PC-9 (cell line): ENCODE results near the gene RPS15. TPM values are rescaled to one million over a fixed set of nuclear protein-coding genes. Genes with fewer than 3 reads are reported as not detected.

Source experiments
- BruUV-seq: library from RNA; stranded (reverse); fragments of 400-500 nt; replicated peaks from 2 replicates; lab custom pipeline; 2021; lab: Mats Ljungman, UMichigan
- CTCF ChIA-PET: fragments of 300-600 bp; sonication (Branson Sonifier 250); formaldehyde crosslinking; loops from one replicate; lab custom pipeline; 2022; ENCODE audit warnings: antibody characterized with exemption; lab: Charles Lee
- POLR2A ChIA-PET: fragments of 300-600 bp; sonication (Branson Sonifier 250); formaldehyde crosslinking; loops from one replicate; lab custom pipeline; 2022; ENCODE audit warnings: antibody characterized with exemption; ENCODE audit not compliant: unreplicated experiment; lab: Charles Lee
- DNase-seq, 2 experiments: peaks; one replicate each; pipeline versions ENCODE4 v3.0.0 to v3.0.0-alpha.2; 2015 to 2022; ENCODE audit warnings: mixed read lengths in 1 of 2
- H2AFZ ChIP-seq: fragments of 200-600 bp; sonication (generic); 2 replicates; pipeline ENCODE4 v1.8.1; 2017; ENCODE audit warnings: antibody characterized with exemption
- H3F3A ChIP-seq: fragments of 200-600 bp; sonication (generic); 2 replicates; pipeline ENCODE4 v1.8.1; 2017; ENCODE audit warnings: antibody characterized with exemption, mild to moderate bottlenecking, low read depth; ENCODE audit not compliant: insufficient read depth
- H3K27ac ChIP-seq: fragments of 200-600 bp; sonication (generic); 2 replicates; pipeline ENCODE4 v1.6.1; 2016; ENCODE audit warnings: mixed run types
- H3K27me3 ChIP-seq: fragments of 200-600 bp; sonication (generic); 2 replicates; pipeline ENCODE4 v1.6.1; 2016; ENCODE audit warnings: low read depth, mixed run types; ENCODE audit not compliant: insufficient read depth
- H3K36me3 ChIP-seq: fragments of 200-600 bp; sonication (generic); 2 replicates; pipeline ENCODE4 v1.6.1; 2016; ENCODE audit warnings: low read depth, mixed run types
- H3K4me1 ChIP-seq: fragments of 200-600 bp; sonication (generic); replicated peaks from 2 replicates; pipeline ENCODE4 v1.6.1; 2016; ENCODE audit warnings: mixed run types; ENCODE audit not compliant: insufficient read depth
- H3K4me2 ChIP-seq: fragments of 200-600 bp; sonication (generic); 2 replicates; pipeline ENCODE4 v1.6.1; 2017; ENCODE audit warnings: mixed run types
- H3K4me3 ChIP-seq: fragments of 200-600 bp; sonication (generic); 2 replicates; pipeline ENCODE4 v1.6.1; 2016; ENCODE audit warnings: mixed run types
- H3K79me2 ChIP-seq: fragments of 200-600 bp; sonication (generic); 2 replicates; pipeline ENCODE4 v1.6.1; 2017; ENCODE audit warnings: low read depth, mixed run types
- H3K9me2 ChIP-seq: fragments of 200-600 bp; sonication (generic); 2 replicates; pipeline ENCODE4 v1.8.1; 2017; ENCODE audit warnings: mild to moderate bottlenecking; ENCODE audit not compliant: insufficient read depth
- H3K9me3 ChIP-seq: fragments of 200-600 bp; sonication (generic); 2 replicates; pipeline ENCODE4 v1.8.1; 2016; ENCODE audit warnings: low read depth; ENCODE audit not compliant: insufficient read depth
- H4K20me1 ChIP-seq: fragments of 200-600 bp; sonication (generic); 2 replicates; pipeline ENCODE4 v1.8.1; 2017; ENCODE audit not compliant: insufficient read depth
- EZH2 ChIP-seq: fragments of 200-600 bp; sonication (generic); IDR thresholded peaks from 2 replicates; pipeline ENCODE4 v1.8.0; 2017; ENCODE audit warnings: antibody characterized with exemption, low read depth
- intact Hi-C: fragments of 100-400 bp; cut with micrococcal nuclease; formaldehyde crosslinking; loops from one replicate; pipeline ENCODE4 v1.10.0; 2022; ENCODE audit not compliant: unreplicated experiment
- total RNA-seq: library from RNA; stranded (reverse); gene quantifications from 2 replicates; pipeline ENCODE4 v1.2.3, GENCODE V29; 2021
- TF ChIP-seq, protein P1 (sequence below): fragments of 200-600 bp; sonication (generic); conservative IDR thresholded peaks from 2 replicates; pipeline ENCODE4 v1.6.1; 2017; ENCODE audit warnings: mixed run types, antibody characterized with exemption, mild to moderate bottlenecking, moderate library complexity

The RPS15 gene
- total RNA-seq, 1 experiment from 2014 or later = 967 TPM

DNA sequence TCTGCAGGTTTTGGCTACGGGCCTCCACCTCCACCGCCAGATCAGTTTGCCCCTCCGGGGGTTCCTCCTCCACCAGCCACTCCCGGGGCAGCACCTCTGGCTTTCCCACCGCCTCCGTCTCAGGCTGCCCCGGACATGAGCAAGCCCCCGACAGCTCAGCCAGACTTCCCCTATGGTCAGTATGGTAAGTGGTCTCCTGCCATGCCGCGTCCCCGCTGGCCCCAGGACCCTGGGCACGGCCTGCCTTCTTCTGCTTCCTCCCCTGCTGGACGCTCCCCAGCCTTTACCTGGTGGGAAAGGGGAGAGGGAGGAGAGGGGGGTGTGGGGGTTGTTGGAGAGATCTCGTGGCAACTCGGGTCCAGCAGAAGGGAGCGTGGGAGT is 5.7 kb upstream of the RPS15 start:
- ChIA-PET CTCF (interaction anchor here (0.6 kb wide), 2 partner anchors 11 to 74 kb away, joined by 3 to 4 read pairs; no protein-coding TSS in a partner anchor), POLR2A (no interaction called here)
- intact Hi-C loops = no loop called here
- Histone ChIP-seq H4K20me1 (no peaks in the 10 kb centered on the region), H3K27me3 (no peaks in the 10 kb centered on the region), H3K4me3 (no peak overlapping the region), H3K36me3 (no peaks in the 10 kb centered on the region), H3K4me1 (no peaks in the 10 kb centered on the region), H3F3A (peaks cover 21% of the 10 kb centered on the region; the same call in 1 of the 2 replicates), H3K4me2 (no peak overlapping the region), H3K9me3 (no peaks in the 10 kb centered on the region), H3K9me2 (no peaks in the 10 kb centered on the region), H2AFZ (no peak overlapping the region), H3K79me2 (no peaks in the 10 kb centered on the region), H3K27ac (no peak overlapping the region)
- no TSS peak for BruUV-seq
- no peak for DNase-seq
- TF ChIP-seq, protein P1, sequence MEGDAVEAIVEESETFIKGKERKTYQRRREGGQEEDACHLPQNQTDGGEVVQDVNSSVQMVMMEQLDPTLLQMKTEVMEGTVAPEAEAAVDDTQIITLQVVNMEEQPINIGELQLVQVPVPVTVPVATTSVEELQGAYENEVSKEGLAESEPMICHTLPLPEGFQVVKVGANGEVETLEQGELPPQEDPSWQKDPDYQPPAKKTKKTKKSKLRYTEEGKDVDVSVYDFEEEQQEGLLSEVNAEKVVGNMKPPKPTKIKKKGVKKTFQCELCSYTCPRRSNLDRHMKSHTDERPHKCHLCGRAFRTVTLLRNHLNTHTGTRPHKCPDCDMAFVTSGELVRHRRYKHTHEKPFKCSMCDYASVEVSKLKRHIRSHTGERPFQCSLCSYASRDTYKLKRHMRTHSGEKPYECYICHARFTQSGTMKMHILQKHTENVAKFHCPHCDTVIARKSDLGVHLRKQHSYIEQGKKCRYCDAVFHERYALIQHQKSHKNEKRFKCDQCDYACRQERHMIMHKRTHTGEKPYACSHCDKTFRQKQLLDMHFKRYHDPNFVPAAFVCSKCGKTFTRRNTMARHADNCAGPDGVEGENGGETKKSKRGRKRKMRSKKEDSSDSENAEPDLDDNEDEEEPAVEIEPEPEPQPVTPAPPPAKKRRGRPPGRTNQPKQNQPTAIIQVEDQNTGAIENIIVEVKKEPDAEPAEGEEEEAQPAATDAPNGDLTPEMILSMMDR = no peak

GRCh38 chr19:1433119-1434039 is 4.8 kb upstream of the RPS15 start:
- Histone ChIP-seq H3K9me3 (no peaks in the 10 kb centered on the region), H3K36me3 (no peaks in the 10 kb centered on the region), H3K9me2 (no peaks in the 10 kb centered on the region), H3K27ac (no peak overlapping the region), H3K4me2 (no peak overlapping the region), H4K20me1 (no peaks in the 10 kb centered on the region), H3K79me2 (peaks cover 2% of the 10 kb centered on the region), H3K4me3 (no peak overlapping the region), H2AFZ (no peak overlapping the region), H3F3A (peaks cover 26% of the 10 kb centered on the region; the same call in 1 of the 2 replicates), H3K27me3 (no peaks in the 10 kb centered on the region), H3K4me1 (no peaks in the 10 kb centered on the region)
- POLR2A ChIA-PET = no interaction called here
- CTCF ChIA-PET = interaction anchor here (0.6 kb wide), 2 partner anchors 12 to 73 kb away, joined by 3 to 4 read pairs; no protein-coding TSS in a partner anchor
- no peak for TF ChIP-seq EZH2
- TF ChIP-seq, protein P1 = no peak
- BruUV-seq = no TSS peak
- no peak for DNase-seq
- intact Hi-C loops = no loop called here

DNA sequence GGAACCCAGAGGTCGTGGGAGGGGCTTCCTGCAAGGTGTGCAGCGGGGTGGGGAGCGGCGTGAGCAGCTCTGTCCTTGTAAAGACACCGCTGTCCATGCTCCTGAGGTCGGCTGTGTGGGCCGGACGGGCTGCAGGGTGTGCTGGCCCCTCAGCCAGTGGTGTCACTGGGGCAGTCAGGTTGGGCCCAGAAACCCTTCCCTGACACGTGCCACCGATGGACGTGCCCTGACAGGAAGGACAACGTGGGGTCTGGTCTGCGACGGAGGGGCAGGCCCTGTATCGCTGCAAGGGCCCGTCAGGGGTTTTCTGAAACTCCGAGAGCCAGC is 4.2 kb upstream of the RPS15 start:
- BruUV-seq = no TSS peak
- no peak for DNase-seq
- H3K4me1 ChIP-seq = no peaks in the 10 kb centered on the region
- peaks cover 27% of the 10 kb centered on the region; the same call in 1 of the 2 replicates for H3F3A ChIP-seq
- H3K27me3 ChIP-seq = no peaks in the 10 kb centered on the region
- ChIA-PET CTCF (no interaction called here), POLR2A (no interaction called here)
- no peaks in the 10 kb centered on the region for H3K36me3 ChIP-seq
- H3K27ac ChIP-seq = no peak overlapping the region
- H3K9me3 ChIP-seq = no peaks in the 10 kb centered on the region
- H3K9me2 ChIP-seq = no peaks in the 10 kb centered on the region
- no peak overlapping the region for H3K4me2 ChIP-seq
- no peak overlapping the region for H3K4me3 ChIP-seq
- no peak for TF ChIP-seq EZH2
- TF ChIP-seq, protein P1 = no peak
- peaks cover 1% of the 10 kb centered on the region; the same call in 1 of the 2 replicates for H4K20me1 ChIP-seq
- H2AFZ ChIP-seq = no peak overlapping the region
- intact Hi-C loops = no loop called here
- peaks cover 8% of the 10 kb centered on the region for H3K79me2 ChIP-seq
